Osteoblast (primary cell): ENCODE results near the gene FAM117A. TPM values are rescaled to one million over a fixed set of nuclear protein-coding genes. Genes with fewer than 3 reads are reported as not detected.

ENCODE experiments used
- DNase-seq: peaks from one replicate; pipeline ENCODE4 v3.0.0; 2011; ENCODE audit warnings: low spot score, mixed read lengths; ENCODE audit not compliant: insufficient read length; ENCODE audit errors: missing footprints
- H2AFZ ChIP-seq: 2 replicates; pipeline ENCODE4 v1.6.0; 2011; ENCODE audit warnings: mild to moderate bottlenecking, low read length
- H3K27ac ChIP-seq: 2 replicates; pipeline ENCODE4 v1.5.1; 2011; ENCODE audit warnings: mild to moderate bottlenecking, low read depth, low read length, moderate library complexity
- H3K27me3 ChIP-seq: 2 replicates; pipeline ENCODE4 v1.6.0; 2012; ENCODE audit warnings: mild to moderate bottlenecking, control low read depth, inconsistent platforms, low read length, moderate library complexity; ENCODE audit not compliant: insufficient read depth
- H3K36me3 ChIP-seq: 2 replicates; pipeline ENCODE4 v1.5.1; 2011; ENCODE audit warnings: mild to moderate bottlenecking, low read length, control low read depth, moderate library complexity; ENCODE audit not compliant: insufficient read depth
- H3K4me1 ChIP-seq: 2 replicates; pipeline ENCODE4 v1.5.1; 2011; ENCODE audit warnings: mild to moderate bottlenecking, low read length, control low read depth, moderate library complexity; ENCODE audit not compliant: insufficient read depth
- H3K4me2 ChIP-seq: 2 replicates; pipeline ENCODE4 v1.6.0; 2011; ENCODE audit warnings: mild to moderate bottlenecking, low read length; ENCODE audit not compliant: insufficient read depth
- H3K4me3 ChIP-seq: fragments of 200-600 bp; sonication (generic); 3 replicates; pipeline ENCODE4 v1.5.1; 2012; ENCODE audit warnings: mild to moderate bottlenecking, low read length, inconsistent platforms; ENCODE audit not compliant: insufficient read depth
- H3K79me2 ChIP-seq: 2 replicates; pipeline ENCODE4 v1.6.0; 2012; ENCODE audit warnings: mild to moderate bottlenecking, low read length, control low read depth, inconsistent platforms; ENCODE audit not compliant: insufficient read depth
- H3K9me3 ChIP-seq: 2 replicates; pipeline ENCODE4 v1.5.1; 2011; ENCODE audit warnings: low read depth, low read length, control low read depth
- H4K20me1 ChIP-seq: 2 replicates; pipeline ENCODE4 v1.6.0; 2012; ENCODE audit warnings: mild to moderate bottlenecking, low read length, control low read depth; ENCODE audit not compliant: insufficient read depth
- total RNA-seq: library from RNA; depleted of rRNA; stranded (reverse); fragments of >200 nt; gene quantifications from 2 replicates; pipeline ENCODE4 v1.2.3, GENCODE V29; 2012
- TF ChIP-seq, protein P1 (sequence below): IDR thresholded peaks from 2 replicates; pipeline ENCODE4 v1.5.1; 2011; ENCODE audit warnings: mild to moderate bottlenecking, low read depth, low read length, moderate library complexity; ENCODE audit errors: extremely low read depth

The FAM117A gene
- total RNA-seq, 1 donor, result 8.7 TPM

DNA sequence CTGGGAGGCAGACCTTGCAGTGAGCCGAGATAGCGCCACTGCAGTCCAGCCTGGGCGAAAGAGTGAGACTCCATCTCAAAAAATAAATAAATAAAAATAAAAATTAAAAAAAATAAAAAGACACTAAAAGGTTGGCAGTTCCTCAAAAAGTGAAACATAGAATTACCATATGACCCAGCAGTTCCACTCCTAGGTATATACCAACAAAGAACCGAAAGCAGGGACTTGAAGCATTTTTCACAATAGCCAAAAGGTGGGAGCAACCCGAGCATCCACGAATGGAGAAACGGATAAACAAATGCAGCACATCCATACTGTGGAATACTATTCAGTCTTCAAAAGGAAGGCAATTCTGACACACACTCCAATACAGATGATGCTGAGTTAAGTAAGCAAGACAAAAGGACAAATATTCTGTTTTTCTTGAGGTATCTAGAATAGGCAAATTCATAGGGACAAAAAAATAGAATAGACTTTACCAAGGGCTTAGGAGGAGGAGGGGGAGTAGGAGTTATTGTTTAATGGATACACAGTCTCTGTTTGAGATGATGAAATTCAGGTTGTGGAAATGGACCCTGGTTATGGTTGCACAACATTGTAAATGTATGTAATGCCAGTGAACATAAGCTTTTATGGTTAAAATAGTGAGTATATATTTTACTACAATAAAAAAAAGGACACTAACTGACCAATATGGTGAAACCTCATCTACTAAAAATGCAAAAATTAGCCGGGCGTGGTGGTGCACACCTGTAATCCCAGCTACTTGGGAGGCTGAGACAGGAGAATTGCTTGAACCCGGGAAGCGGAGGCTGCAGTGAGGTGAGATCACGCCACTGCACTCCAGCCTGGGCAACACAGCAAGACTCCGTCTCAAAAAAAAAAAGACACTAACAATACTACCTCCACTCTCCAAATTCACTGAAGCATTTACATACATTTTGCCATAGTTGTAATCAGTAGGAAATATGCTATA lies 29.1 kb downstream of the FAM117A start:
- TF ChIP-seq, protein P1, sequence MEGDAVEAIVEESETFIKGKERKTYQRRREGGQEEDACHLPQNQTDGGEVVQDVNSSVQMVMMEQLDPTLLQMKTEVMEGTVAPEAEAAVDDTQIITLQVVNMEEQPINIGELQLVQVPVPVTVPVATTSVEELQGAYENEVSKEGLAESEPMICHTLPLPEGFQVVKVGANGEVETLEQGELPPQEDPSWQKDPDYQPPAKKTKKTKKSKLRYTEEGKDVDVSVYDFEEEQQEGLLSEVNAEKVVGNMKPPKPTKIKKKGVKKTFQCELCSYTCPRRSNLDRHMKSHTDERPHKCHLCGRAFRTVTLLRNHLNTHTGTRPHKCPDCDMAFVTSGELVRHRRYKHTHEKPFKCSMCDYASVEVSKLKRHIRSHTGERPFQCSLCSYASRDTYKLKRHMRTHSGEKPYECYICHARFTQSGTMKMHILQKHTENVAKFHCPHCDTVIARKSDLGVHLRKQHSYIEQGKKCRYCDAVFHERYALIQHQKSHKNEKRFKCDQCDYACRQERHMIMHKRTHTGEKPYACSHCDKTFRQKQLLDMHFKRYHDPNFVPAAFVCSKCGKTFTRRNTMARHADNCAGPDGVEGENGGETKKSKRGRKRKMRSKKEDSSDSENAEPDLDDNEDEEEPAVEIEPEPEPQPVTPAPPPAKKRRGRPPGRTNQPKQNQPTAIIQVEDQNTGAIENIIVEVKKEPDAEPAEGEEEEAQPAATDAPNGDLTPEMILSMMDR, result no peak
- H3K36me3 ChIP-seq, result no peaks in the 10 kb centered on the region
- H3K9me3 ChIP-seq, result no peaks in the 10 kb centered on the region
- peaks cover 3% of the 10 kb centered on the region for H4K20me1 ChIP-seq
- H2AFZ ChIP-seq, result no peak overlapping the region
- H3K27ac ChIP-seq, result no peak overlapping the region
- no peaks in the 10 kb centered on the region for H3K79me2 ChIP-seq
- no peak for DNase-seq
- no peak overlapping the region for H3K4me2 ChIP-seq
- H3K4me1 ChIP-seq, result peaks cover 7% of the 10 kb centered on the region
- no peaks in the 10 kb centered on the region for H3K27me3 ChIP-seq
- no peak overlapping the region for H3K4me3 ChIP-seq

DNA sequence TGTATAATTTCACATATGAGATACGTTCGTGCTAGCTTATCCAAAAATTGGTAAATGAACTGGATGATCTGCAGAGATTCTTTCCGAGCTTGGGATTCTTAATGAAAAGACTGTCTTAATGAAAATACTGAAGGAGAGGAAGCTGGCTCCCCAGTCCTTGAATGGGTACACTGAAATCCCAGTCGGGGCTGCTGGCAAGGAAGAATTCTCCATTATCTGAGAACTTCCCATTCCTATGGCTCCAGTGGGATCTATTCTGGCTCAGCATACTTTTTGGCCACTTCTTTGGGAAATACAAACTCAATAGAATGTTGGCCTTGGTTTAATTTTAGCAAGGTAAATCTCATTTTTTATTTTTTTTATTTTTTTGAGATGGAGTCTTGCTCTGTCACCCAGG lies 32.5 kb downstream of the FAM117A start:
- Histone ChIP-seq H3K36me3 (no peaks in the 10 kb centered on the region), H3K27me3 (no peaks in the 10 kb centered on the region), H3K4me1 (peaks cover 10% of the 10 kb centered on the region), H2AFZ (no peak overlapping the region), H3K4me2 (no peak overlapping the region), H3K4me3 (no peak overlapping the region), H3K79me2 (no peaks in the 10 kb centered on the region), H4K20me1 (peaks cover 4% of the 10 kb centered on the region), H3K9me3 (no peaks in the 10 kb centered on the region), H3K27ac (no peak overlapping the region)
- no peak for DNase-seq
- TF ChIP-seq, protein P1, result no peak

DNA sequence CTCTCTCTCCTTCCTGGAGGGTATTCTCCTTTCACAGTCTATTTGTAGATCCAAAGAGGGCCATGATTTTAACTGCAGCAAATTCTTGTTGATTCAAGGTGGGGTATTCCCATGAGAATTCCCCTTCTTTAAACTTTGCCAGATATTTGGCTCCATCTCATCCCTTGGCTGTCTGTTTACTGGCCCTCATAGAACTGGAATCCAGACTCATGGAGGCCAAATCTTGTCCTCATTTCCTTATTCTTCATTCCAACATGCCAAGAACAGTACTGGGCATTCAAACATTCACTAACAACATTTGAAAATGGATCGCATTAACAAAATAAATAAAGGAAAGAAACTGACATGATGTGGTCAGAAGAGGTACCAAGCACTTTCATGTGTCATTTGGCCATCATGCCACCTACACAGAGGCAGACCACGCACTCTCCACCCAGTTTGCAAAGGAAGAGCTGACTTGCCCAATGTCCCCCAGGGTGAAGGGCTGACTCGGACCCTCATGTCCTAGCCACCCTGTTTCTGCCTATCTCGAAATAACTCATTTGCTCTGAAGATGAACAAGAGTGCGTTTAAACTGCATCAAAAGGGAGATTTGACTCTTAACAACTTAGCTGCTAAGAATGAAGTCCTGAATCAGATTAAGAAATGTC lies 33.0 kb downstream of the FAM117A start:
- no peak overlapping the region for H3K4me3 ChIP-seq
- DNase-seq, result no peak
- no peak overlapping the region for H3K27ac ChIP-seq
- no peaks in the 10 kb centered on the region for H3K9me3 ChIP-seq
- H3K4me1 ChIP-seq, result peaks cover 10% of the 10 kb centered on the region
- no peaks in the 10 kb centered on the region for H3K36me3 ChIP-seq
- TF ChIP-seq, protein P1, result no peak
- H3K27me3 ChIP-seq, result no peaks in the 10 kb centered on the region
- H3K4me2 ChIP-seq, result no peak overlapping the region
- peaks cover 4% of the 10 kb centered on the region for H4K20me1 ChIP-seq
- H3K79me2 ChIP-seq, result no peaks in the 10 kb centered on the region
- H2AFZ ChIP-seq, result no peak overlapping the region
